HG03354 (cell line): ENCODE data around the gene TKTL1.
A peak's percentile ranks its signal among the peaks of the same experiment; 100 is the strongest.
"Not testable (repeated sequence)": the region's sequence is repeated elsewhere in the genome, so short reads cannot be mapped to it uniquely, and the experiment has no call there.

Experiments
- ATAC-seq: cut with Tn5 transposase; IDR thresholded peaks from one replicate; pipeline ENCODE4 v1.9.1; 2021; ENCODE audit warnings: mild to moderate bottlenecking; ENCODE audit not compliant: unreplicated experiment, poor library complexity, severe bottlenecking

The TKTL1 gene, protein sequence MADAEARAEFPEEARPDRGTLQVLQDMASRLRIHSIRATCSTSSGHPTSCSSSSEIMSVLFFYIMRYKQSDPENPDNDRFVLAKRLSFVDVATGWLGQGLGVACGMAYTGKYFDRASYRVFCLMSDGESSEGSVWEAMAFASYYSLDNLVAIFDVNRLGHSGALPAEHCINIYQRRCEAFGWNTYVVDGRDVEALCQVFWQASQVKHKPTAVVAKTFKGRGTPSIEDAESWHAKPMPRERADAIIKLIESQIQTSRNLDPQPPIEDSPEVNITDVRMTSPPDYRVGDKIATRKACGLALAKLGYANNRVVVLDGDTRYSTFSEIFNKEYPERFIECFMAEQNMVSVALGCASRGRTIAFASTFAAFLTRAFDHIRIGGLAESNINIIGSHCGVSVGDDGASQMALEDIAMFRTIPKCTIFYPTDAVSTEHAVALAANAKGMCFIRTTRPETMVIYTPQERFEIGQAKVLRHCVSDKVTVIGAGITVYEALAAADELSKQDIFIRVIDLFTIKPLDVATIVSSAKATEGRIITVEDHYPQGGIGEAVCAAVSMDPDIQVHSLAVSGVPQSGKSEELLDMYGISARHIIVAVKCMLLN

DNA sequence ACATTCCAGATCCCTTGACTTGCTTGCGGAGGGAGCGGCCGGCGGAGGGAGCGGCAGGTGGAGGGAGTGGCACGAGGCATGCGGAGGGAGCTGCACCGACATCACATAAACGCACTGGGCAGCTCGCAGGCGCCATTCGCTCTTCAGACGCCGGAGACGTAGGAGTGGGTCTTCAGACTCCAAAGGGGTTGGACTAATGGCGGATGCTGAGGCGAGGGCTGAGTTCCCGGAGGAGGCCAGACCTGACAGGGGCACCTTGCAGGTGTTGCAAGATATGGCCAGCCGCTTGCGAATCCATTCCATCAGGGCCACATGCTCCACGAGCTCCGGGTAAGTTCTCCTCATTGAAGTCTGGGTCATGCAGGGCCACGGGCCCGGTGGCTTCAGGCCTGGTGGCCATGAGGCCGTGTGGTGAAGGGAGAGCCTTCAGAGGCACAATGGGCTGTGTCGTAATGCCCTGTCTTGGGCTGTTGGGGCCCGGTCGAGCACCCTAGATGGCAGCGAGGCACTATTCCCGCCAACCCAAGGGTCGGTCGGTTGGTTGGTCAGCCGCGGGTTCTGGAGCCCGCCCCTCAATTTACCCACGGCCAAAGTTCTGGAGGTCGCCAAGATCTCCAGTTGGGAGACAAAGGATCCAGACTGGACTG lies at the start of gene TKTL1:
Gene TKTL1, plus strand, starts transcription at position 132 of the 647 bp plus-strand sequence. Its CDS starts 65 bp downstream, at position 197.
- ATAC-seq, result no peak

DNA sequence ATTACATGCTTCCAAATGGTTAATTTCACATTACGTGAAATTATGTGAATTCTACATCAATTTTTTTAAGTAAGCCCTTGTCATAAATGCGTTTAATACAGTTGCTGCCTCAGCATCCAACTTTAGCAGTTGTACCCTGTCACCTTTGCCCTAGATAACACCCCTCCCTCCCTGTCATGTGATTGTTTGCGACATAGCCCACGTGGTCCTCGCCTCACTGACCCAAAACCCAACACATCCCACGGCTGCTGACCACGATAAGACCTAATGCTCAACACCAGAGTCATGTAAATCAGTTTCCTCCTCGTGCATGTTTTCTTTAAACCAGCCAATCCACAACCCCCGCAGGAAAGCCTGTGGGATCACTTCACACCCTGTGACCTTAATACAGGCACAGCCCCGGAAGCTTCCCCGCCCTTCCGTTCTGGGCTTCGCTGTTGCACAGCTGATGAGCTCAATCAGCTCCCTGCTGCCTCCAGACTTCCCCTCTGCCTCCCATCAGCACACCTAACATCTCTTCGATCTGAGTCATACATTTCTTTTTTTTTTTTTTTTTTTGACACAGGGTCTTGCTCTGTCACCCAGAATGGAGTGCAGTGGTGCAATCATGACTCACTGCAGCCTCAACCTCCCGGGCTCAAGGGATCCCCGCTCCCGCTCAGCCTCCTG lies 48.1 kb upstream of the TKTL1 start:
- not testable (repeated sequence) for ATAC-seq

DNA sequence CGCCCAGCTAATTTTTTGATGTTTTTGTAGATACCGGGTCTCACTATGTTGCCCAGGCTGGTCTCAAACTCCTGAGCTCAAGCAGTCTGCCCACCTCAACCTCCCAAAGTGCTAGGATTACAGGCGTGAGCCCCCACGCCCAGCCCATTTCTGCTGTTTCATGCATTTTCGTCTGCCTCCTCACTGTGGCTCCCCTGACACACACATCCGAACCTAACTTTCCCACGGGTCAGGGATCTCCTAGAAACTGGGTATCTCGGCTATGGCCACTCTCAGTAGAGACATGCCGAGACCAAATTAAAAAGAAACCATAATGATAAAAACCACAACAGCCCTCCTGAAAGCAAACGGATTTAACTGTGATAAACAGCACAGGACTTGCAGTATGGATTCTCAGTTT lies 47.5 kb upstream of the TKTL1 start:
- ATAC-seq, result not testable (repeated sequence)

DNA sequence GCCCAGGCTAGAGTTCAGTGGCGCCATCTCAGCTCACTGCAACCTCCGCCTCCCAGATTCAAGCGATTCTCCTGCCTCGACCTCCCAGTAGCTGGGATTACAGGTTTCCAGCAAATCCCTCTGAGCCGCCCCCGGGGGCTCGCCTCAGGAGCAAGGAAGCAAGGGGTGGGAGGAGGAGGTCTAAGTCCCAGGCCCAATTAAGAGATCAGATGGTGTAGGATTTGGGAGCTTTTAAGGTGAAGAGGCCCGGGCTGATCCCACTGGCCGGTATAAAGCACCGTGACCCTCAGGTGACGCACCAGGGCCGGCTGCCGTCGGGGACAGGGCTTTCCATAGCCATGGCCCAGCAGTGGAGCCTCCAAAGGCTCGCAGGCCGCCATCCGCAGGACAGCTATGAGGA lies 38.3 kb upstream of the TKTL1 start, which contains the start of gene OPN1MW3:
Gene OPN1MW3, plus strand, starts transcription at position 301 of the 400 bp plus-strand sequence. Its CDS starts 38 bp downstream, at position 339.
- ATAC-seq, result not testable (repeated sequence)

DNA sequence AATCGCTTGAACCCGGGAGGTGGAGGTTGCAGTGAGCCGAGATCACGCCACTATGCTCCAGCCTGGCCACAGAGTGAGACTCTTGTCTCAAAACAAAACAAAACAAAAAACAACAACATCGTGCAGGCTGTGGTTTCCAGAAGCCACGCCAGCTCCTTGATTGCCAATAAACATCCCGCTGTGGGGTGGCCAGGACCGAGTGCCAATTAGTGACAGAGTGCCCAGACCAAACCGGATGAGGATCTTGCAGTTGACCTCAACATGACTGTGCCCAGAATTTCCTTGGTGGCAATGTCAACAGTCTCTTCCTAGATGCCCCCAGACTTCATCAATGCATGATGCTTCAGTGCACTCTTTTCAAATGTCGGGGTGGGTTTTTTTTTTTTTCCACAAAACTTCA lies 36.9 kb upstream of the TKTL1 start:
- not testable (repeated sequence) for ATAC-seq

DNA sequence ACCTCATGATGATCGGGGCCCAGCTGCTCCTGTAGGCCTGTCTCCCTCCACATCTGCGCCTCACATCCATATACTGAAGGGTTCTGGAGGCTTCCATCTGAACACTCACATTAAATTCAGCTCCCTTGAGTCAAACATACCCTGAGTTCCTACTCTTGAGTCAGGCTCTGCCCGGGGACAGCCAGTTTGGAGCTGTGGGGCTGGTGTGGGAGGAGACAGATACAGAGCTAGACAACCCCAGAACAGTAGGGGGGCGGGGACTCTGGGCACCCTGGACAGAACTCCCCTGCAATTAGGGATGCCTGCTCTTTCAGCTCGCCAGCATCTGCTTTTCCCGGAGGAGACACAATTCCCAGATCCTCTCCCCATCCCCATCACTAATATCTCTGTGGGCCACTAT lies 32.5 kb upstream of the TKTL1 start:
- ATAC-seq, result not testable (repeated sequence)

DNA sequence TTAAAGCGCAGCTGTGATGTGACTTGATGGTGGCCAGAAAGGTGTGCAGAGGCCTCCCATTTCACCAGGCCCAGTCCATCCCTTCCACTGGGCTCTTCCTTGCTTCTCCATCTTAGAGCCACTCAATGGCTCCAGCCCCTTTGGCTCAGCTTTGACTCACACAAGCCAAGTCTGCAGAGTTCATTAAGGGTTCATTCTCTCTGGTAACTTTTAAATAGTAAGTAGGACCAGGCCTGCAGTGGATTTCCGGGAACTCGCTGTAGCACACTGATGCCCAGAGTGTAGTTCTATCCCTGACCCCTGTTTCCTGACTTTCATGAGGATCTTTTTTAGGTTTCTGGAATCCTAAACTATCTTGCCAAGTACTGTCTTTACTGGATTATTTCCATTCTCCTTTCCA lies 26.4 kb upstream of the TKTL1 start:
- ATAC-seq, result not testable (repeated sequence)

DNA sequence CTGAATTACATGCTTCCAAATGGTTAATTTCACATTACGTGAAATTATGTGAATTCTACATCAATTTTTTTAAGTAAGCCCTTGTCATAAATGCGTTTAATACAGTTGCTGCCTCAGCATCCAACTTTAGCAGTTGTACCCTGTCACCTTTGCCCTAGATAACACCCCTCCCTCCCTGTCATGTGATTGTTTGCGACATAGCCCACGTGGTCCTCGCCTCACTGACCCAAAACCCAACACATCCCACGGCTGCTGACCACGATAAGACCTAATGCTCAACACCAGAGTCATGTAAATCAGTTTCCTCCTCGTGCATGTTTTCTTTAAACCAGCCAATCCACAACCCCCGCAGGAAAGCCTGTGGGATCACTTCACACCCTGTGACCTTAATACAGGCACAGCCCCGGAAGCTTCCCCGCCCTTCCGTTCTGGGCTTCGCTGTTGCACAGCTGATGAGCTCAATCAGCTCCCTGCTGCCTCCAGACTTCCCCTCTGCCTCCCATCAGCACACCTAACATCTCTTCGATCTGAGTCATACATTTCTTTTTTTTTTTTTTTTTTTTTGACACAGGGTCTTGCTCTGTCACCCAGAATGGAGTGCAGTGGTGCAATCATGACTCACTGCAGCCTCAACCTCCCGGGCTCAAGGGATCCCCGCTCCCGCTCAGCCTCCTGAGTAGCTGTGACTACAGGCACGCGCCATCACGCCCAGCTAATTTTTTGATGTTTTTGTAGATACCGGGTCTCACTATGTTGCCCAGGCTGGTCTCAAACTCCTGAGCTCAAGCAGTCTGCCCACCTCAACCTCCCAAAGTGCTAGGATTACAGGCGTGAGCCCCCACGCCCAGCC lies 10.9 kb upstream of the TKTL1 start:
- peak; percentile 74 for ATAC-seq

DNA sequence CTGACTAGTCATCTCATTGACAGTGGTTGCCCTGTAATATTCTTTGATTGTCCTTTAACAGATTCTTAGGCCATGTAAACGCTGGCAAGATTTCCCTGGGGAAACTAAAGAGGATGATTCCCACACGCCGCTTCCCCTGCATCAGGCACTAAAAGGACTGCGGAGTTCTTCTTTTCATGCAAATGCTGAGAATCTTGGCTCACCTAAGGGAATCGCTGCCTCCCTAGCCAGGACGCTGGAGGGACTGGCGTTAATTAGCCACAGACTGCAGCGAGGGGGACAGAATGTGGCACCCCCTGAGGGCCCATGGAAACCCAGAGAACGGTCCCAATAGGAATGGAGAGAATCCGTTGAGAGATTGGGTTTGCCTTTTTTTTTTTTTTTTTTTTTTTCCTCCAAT lies 9.2 kb upstream of the TKTL1 start:
- not testable (repeated sequence) for ATAC-seq

DNA sequence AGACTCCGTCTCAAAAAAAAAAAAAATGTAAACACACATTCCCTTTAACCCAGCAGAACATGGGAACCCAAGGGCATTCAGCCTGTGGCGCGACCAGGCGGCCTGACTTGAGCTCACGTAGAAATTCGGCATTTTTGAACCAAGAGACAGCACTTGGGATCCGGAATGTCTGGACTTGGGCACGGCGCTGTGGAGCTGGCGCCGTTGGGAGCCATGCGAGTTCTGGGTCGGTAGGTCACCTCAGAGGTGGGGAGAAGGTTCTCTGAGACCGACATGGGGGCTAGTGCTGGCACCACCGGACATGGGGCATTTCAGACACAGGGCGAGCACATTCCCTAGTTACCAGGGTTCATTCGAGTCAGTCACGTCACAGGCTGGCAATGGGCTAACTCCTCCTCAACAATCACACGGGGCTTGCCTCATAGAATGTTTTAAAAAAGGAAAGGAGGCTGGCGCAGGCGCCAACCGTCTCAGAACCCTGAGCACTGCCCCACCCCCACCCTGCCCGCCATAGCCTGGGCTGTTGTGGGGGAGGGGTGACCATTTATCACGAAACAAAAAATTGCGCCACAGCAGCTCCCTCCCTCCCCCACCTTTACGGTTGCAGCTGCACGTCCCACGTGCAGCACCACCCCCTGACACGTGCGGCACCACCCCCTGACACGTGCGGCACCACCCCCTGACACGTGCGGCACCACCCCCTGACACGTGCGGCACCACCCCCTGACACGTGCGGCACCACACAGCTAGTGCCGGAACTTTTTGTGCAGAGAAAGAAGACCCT lies 612 bp upstream of the TKTL1 start, which contains the start of gene TEX28:
Gene TEX28, minus strand, starts transcription at position 334 of the 784 bp plus-strand sequence. CDS start 3,007 bp downstream, outside the sequence.
- ATAC-seq, result no peak

DNA sequence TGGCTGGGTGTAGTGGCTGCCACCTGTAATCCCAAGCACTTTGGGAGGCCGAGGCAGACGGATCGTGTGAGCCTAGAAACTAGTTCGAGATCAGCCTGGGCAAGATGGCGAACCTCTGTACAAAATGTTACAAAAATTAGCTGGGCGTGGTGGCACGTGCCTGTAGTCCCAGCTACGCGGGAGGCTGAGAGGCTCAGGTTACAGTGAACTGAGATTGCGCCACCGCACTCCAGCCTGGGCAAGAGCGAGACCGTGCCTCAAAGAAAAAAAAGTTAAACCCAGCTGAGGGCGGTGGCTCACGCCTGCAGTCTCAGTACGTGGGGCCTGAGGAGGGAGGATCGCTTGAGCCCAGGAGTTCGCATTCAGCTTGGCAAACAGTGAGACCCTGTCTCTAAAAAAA lies 1.1 kb downstream of the TKTL1 start:
- no peak for ATAC-seq

DNA sequence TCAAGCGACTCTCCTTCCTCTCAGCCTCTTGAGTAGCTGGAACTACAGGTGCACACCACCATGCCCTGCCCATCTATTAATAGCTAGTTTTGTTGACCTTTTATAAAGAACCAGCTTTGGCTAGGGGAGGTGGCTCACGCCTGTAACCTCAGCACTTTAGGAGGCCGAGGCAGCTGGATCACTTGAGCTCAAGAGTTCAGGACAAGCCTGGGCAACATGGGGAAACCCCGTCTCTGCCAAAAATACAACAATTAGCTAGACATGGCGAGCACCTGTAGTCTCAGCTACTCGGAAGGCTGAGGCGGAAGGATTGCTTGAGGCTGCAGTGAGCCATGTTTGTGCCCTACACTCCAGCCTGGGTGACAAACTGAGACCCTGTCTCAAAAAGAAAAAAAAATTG lies 2.7 kb downstream of the TKTL1 start:
- ATAC-seq, result no peak

DNA sequence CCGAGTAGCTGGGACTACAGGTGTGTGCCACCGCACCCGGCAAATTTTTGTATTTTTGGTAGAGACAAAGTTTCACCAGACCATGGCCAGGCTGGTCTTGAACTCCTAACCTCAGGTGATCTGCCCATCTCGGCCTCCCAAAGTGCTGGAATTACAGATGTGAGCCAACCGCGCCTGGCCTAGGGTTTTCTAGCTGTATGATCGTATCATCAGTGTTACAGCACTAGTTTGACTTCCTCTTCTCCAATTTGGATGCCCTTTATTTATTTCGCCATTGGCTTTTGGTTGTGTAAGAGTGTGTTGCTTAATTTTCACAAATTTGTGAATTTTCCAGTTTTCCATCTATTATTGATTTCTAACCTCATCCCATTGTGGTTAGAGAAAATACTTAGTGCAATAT lies 5.2 kb downstream of the TKTL1 start:
- no peak for ATAC-seq

DNA sequence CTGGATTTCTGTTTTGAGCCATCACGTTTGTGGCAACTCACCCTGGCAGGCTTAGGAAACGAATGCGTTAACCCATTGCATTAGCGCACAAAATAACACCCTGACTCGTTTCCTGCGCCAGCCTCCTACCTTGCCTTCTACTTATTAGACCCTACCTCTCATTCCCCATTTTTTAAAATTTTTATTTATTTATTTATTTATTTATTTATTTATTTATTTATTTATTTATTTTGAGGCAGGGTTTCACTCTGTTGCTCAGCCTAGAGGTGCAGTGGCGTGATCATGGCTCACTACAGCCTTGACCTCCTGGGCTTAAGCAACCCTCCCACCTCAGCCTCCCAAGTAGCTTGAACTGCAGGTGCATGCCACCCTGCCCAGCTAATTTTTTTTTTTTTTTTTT lies 7.4 kb downstream of the TKTL1 start:
- not testable (repeated sequence) for ATAC-seq

DNA sequence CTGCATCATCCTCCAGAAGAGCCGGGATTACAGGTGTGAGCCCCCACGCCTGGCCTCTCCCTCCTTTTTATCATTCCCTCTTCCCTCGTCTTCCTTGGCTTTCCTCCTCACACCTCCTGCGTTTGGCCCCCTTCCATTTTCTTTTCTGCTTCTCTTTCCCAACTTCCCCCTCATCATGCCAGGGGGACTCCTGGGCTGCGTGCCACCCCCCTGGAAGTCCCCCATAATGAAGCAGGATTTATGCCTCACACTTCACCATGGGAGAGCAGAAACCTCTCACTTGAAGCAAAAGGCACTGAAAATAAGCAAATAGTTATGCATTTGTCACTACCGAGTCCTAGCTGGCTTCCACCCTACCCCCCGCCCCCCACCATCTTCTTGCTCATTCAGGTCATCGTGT lies 7.9 kb downstream of the TKTL1 start:
- no peak for ATAC-seq

DNA sequence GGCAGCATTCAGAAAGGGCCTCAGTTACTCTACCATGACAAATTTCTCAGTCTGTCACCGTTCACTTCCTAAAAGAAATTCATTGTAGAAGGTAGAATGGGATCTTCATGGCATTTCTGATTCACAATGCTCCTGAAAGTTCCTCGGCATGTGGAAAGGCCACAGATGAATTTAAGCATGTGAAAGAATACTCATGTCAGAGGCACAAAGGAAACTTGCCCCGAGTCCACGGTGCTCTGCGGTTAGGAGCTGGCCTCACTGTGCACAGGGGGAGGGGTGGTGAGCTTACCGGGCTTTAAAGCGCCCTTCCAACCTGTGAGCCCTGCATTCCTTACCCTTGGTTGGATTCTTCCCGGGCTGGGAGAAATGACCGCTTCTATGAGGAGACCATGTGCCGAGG lies 9.3 kb downstream of the TKTL1 start:
- ATAC-seq, result no peak

DNA sequence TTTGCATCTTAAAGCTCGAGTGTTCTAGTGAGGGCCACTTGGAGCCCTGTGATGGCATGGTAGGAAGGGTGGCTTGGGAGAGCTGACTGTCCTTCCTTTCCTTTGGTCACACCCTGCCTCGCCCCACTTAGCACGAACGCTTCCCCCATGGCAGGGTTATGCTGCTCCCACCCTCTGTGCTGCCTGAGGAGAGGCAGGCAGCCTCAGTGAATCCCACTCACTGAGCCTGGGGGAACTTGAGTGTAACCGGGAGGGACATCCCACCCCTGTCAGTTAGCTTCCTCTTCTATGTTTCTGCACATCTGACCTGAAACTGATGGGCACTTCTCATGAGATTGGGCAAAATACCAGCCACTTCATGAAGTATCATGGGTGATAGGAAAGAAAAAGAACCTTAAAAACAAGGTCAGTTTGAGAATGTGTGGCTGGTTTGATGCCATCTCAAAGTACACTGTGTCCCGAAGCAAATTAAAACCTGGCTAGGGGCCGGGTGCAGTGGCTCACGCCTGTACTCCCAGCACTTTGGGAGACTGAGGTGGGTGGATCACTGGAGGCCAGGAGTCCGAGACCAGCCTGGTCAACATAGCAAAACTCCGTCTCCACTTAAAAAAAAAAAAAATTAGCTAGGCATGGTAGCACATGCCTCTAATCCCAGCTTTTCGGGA lies 10.1 kb downstream of the TKTL1 start:
- ATAC-seq, result no peak

DNA sequence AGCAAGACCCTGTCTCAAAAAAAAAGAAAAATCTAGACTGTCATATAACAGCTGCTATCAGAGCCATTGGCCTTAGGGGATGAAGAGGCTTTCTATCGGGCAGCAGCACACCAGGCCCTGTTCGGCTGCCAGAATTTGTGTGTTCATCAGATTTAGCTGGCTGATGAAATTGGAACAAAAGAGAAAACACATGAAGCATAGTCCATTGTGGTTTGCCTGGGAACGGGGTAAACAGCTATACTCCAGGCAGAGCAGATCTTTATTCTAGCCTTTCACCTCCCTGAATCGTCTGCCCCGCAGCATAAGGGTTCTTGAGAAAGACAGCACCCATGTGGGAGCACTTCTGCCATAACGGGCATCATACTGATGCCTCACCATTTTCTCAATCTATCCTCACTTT lies 11.6 kb downstream of the TKTL1 start:
- no peak for ATAC-seq
